Motor neuron (in vitro differentiated cells): ENCODE measurements around the gene SIGMAR1. TPM values are rescaled to one million over a fixed set of nuclear protein-coding genes. Genes with fewer than 3 reads are reported as not detected.

Experiments used
- ATAC-seq, 8 experiments: fragments of 200-7000 bp; cut with Tn5 transposase; replicated peaks in 6 of 8; 2 replicates each; pipeline ENCODE4 v1.8.0; 2021; ENCODE audit warnings: mild to moderate bottlenecking in 8 of 8, moderate library complexity in 8 of 8
- H3K27ac ChIP-seq, 2 donors: fragments of 250-450 bp; sonication (Bioruptor Pico); 2 replicates each; pipeline ENCODE4 v1.9.0; 2021; ENCODE audit warnings: antibody characterized with exemption in 2 of 2, mild to moderate bottlenecking in 2 of 2, moderate library complexity in 1 of 2
- H3K4me1 ChIP-seq, 2 donors: fragments of 250-450 bp; sonication (Bioruptor Pico); replicated peaks in 1 of 2; 2 replicates each; pipeline ENCODE4 v1.6.1; 2021; ENCODE audit warnings: antibody characterized with exemption in 2 of 2, mild to moderate bottlenecking in 2 of 2, moderate library complexity in 1 of 2
- H3K4me3 ChIP-seq, 5 donors: fragments of 250-450 bp; sonication (Bioruptor Pico); 2 replicates each; pipeline ENCODE4 v1.9.0; 2021; ENCODE audit warnings: antibody characterized with exemption in 5 of 5, mild to moderate bottlenecking in 5 of 5, moderate library complexity in 4 of 5
- WGBS, 10 experiments: fragments of 450-650 bp; shearing (Covaris generic); methylation state at CpG; one replicate each; pipeline ENCODE4 v1.0.0; 2022; 5-methylcytosine and 5-hydroxymethylcytosine counted together
- in situ Hi-C, 9 experiments: fragments of 400-800 bp; cut with MboI; loops; one replicate each; pipeline ENCODE4 v1.15.0; 2021; ENCODE audit warnings: low sequenced_read_pairs in 9 of 9, low pct_unique_long_range_greater_than_20kb in 2 of 9; ENCODE audit not compliant: unreplicated experiment in 9 of 9
- total RNA-seq, 8 experiments: library from RNA; unstranded; fragments of 300-600 nt; gene quantifications; 2 replicates each; pipeline versions ENCODE4 v1.2.3 to v1.2.4, GENCODE V29; 2022

The SIGMAR1 gene
- total RNA-seq, 8 experiments from 2014 or later, result 22.7 to 123 (median 41.2) TPM

DNA sequence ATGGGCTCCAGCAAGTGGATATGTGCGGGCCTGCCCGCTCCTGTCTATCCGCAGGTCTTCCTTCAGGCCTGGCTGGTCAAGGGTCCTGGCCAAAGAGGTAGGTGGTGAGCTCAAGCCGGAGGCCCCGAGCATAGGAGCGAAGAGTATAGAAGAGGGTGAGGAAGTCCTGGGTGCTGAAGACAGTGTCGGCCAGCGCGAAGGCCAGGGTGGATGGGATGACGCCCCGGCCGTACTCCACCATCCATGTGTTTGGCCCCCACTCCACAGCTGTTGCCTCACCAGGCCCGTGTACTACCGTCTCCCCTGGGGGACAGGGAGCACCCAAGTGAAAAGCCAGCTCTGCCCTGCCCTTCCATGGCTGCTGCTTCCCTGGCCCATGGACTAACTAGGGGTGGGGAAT lies 2.0 kb downstream of the SIGMAR1 start:
- no peak for ATAC-seq
- Histone ChIP-seq H3K4me3 (no peak overlapping the region), H3K4me1 (peaks cover 10 to 14% of the 10 kb centered on the region in 2 donors), H3K27ac (no peak overlapping the region)
- in situ Hi-C loops, result no loop called here
- WGBS, 10 experiments, result 90 to 100% (median 97%) methylated on average over 1 to 6 of the region's 14 CpGs; no CpG with 5 or more reads in 5 of the 10 experiments

DNA sequence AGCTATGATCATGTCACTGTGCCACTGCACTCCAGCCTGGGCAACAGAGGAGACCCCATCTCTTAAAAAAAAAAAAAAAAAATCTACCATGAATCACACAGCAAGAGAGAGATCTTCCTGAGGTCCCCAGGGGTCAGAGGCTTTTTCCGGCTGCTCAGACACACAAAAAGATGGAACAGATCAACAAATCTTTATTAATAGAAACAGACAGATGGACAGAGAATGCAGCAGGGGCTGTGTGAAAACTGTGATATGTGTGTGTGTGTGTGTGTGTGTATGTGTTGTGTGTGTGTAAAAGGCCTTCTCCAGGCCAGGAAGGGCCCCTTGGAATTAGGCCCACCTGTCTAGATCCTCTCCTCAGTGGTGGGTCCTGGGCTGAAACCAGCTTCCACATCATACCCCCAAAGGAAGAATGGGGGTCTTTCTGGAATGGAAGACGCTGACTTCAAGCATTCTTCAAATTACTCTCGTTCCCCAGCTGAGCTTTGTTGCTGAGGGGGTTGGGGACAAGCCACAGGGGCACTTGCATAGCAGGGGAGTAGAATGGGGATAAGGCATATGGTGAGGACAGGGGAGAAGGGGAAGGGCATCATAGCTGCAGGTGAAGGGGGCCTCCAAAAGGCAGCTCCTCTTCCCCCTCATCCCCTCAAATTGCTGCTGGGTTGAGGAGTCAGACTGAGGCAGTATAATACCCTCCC lies 2.9 kb downstream of the SIGMAR1 start:
- WGBS, 10 experiments, result 20 to 100% (median 61%) methylated on average over 1 to 3 of the region's 3 CpGs; no CpG with 5 or more reads in 2 of the 10 experiments
- in situ Hi-C loops, result no loop called here
- no peak overlapping the region for H3K4me3 ChIP-seq
- H3K4me1 ChIP-seq, result peaks cover 10 to 14% of the 10 kb centered on the region in 2 donors
- H3K27ac ChIP-seq, result no peak overlapping the region
- ATAC-seq, result no peak

DNA sequence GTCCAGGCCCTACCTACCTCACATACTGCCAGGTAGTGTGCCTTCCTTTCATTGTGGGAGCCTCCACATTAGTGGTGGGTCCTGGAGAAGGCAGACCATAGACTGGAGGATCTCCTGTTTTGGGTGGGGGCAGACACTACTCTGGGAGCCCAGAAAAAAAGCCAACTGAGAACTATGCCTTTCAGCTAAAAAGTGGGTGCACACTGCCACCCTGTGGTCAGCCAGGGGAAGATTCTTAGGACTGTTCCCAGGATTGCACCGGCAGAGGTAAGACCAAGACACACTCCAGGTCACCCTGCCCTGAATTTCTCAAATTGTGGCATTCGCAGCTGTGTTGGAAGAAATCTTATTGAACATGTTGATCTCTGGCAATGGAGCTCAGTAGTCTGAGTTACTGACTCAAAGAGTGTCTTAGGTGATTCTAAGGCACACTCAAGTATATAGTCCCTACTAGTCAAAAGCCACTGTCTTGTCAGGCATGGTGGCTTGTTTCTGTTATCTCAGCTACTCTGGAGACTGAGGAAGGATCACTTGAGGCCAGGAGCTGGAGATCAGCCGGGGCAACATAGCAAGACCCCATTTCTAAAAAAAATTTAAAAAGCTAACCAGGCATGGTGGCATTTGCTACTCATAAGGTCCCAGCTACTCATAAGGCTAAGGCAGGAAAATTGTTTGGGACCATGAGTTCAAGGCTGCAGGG lies 3.6 kb downstream of the SIGMAR1 start:
- 0 to 60% (median 13%) methylated on average over 1 to 3 of the region's 3 CpGs; no CpG with 5 or more reads in 3 of the 10 experiments for WGBS, 10 experiments
- ATAC-seq, result peak in 6 of 8 experiments; percentile 4 to 21 (median 8)
- in situ Hi-C loops, result no loop called here
- Histone ChIP-seq H3K27ac (no peak overlapping the region), H3K4me3 (no peak overlapping the region), H3K4me1 (peaks cover 10 to 16% of the 10 kb centered on the region in 2 donors)

- ATAC-seq, result no peak
- peaks cover 12% of the 10 kb centered on the region in 2 donors for H3K4me1 ChIP-seq
- H3K27ac ChIP-seq, result no peak overlapping the region
- 46 to 88% (median 52%) methylated on average over 1 to 4 of the region's 5 CpGs; no CpG with 5 or more reads in 4 of the 10 experiments for WGBS, 10 experiments
- in situ Hi-C loops, result no loop called here
- H3K4me3 ChIP-seq, result no peak overlapping the region
Measured at GRCh38 chr9:34633166-34633565, 4.4 kb downstream of the SIGMAR1 start.

- Histone ChIP-seq H3K27ac (no peak overlapping the region), H3K4me3 (no peak overlapping the region), H3K4me1 (peaks cover 2 to 4% of the 10 kb centered on the region in 2 donors)
- peak in 2 of 8 experiments; percentile 20 to 23 for ATAC-seq
- in situ Hi-C loops, result no loop called here
- WGBS, 10 experiments, result 12 to 71% (median 35%) methylated on average over 1 to 4 of the region's 5 CpGs; no CpG with 5 or more reads in 2 of the 10 experiments
Measured at GRCh38 chr9:34630402-34631154, 7.0 kb downstream of the SIGMAR1 start.

GRCh38 chr9:34629491-34629808 lies 8.1 kb downstream of the SIGMAR1 start:
- in situ Hi-C loops, result no loop called here
- H3K4me1 ChIP-seq, result peaks cover 9 to 11% of the 10 kb centered on the region in 2 donors
- H3K4me3 ChIP-seq, result no peak overlapping the region
- ATAC-seq, result no peak
- 0 to 69% (median 40%) methylated on average over 1 to 5 of the region's 5 CpGs; no CpG with 5 or more reads in 1 of the 10 experiments for WGBS, 10 experiments
- no peak overlapping the region for H3K27ac ChIP-seq

GRCh38 chr9:34628656-34629490 lies 8.7 kb downstream of the SIGMAR1 start, which contains the start of gene ARID3C:
TSS of gene ARID3C (minus strand) at chr9:34629066. CDS start at chr9:34628014, 1,052 bp downstream.
- in situ Hi-C loops, result no loop called here
- peak within 1 kb of the TSS; percentile 15 to 37 (median 23) for H3K4me3 ChIP-seq
- 0 to 13% (median 0%) methylated on average over 1 to 12 of the region's 69 CpGs; no CpG with 5 or more reads in 1 of the 10 experiments for WGBS, 10 experiments
- no peak within 1 kb of the TSS for H3K27ac ChIP-seq
- H3K4me1 ChIP-seq, result peaks cover 13 to 17% of the 10 kb centered on the region in 2 donors
- ATAC-seq, result peak; percentile 80 to 90 (median 84)

GRCh38 chr9:34627716-34628655 lies 9.6 kb downstream of the SIGMAR1 start:
- Histone ChIP-seq H3K4me3 (peak overlapping the region in 3 of 5 donors; percentile 23 to 37 (median 32)), H3K27ac (no peak overlapping the region), H3K4me1 (peaks cover 14 to 18% of the 10 kb centered on the region in 2 donors)
- in situ Hi-C loops, result no loop called here
- 18 to 57% (median 43%) methylated on average over 4 to 12 of the region's 20 CpGs; no CpG with 5 or more reads in 1 of the 10 experiments for WGBS, 10 experiments
- ATAC-seq, result no peak

- in situ Hi-C loops, result no loop called here
- Histone ChIP-seq H3K27ac (no peak overlapping the region), H3K4me3 (no peak overlapping the region), H3K4me1 (peaks cover 19 to 21% of the 10 kb centered on the region in 2 donors)
- ATAC-seq, result no peak
- WGBS, 10 experiments, result 20% methylated on average over 1 of the region's 3 CpGs; no CpG with 5 or more reads in 9 of the 10 experiments
Measured at GRCh38 chr9:34625186-34625486, 12.5 kb downstream of the SIGMAR1 start.

- in situ Hi-C loops, result no loop called here
- peak in 5 of 8 experiments; percentile 7 to 37 (median 30) for ATAC-seq
- Histone ChIP-seq H3K4me3 (no peak overlapping the region), H3K4me1 (peaks cover 19 to 22% of the 10 kb centered on the region in 2 donors), H3K27ac (no peak overlapping the region)
- WGBS, 10 experiments, result 0 to 100% (median 8%) methylated on average over 2 to 10 of the region's 39 CpGs; no CpG with 5 or more reads in 4 of the 10 experiments
Measured at GRCh38 chr9:34624475-34625185, 13.0 kb downstream of the SIGMAR1 start.
